ENCODE measurements around the gene MYO5B. TPM values are rescaled to one million over a fixed set of nuclear protein-coding genes. Genes with fewer than 3 reads are reported as not detected.
A peak's percentile ranks its signal among the peaks of the same experiment; 100 is the strongest.
"Not testable (repeated sequence)": the region's sequence is repeated elsewhere in the genome, so short reads cannot be mapped to it uniquely, and the experiment has no call there.

MYO5B gene
- total RNA-seq, 4 donors from 2014 or later = 0.63 to 31.0 (median 13.0) TPM

GRCh38 chr18:49814147-49814499 lies 380.8 kb downstream of the MYO5B start:
- DNase-seq (ENCODE audit: low spot score) (peak; percentile 74), ATAC-seq (ENCODE audit: low FRiP score) (peak; percentile 93)
- no peak for TF ChIP-seq CTCF (IDR thresholded peaks at IDR 0.05)

GRCh38 chr18:49813319-49814146 lies 381.4 kb downstream of the MYO5B start, which contains the start of gene ACAA2:
Gene ACAA2, minus strand, starts transcription at chr18:49813533. Its CDS starts 49 bp downstream, at chr18:49813484.
- DNase-seq (ENCODE audit: low spot score) (peak; percentile 69), ATAC-seq (ENCODE audit: low FRiP score) (peak; percentile 93)
- TF ChIP-seq CTCF (IDR thresholded peaks at IDR 0.05) = no peak

- DNase-seq (ENCODE audit: low spot score) = no peak
- ATAC-seq (ENCODE audit: low FRiP score) = no peak
- TF ChIP-seq CTCF (IDR thresholded peaks at IDR 0.05) = no peak
Observed at GRCh38 chr18:49813069-49813318, 382.0 kb downstream of the MYO5B start.

- DNase-seq (ENCODE audit: low spot score) (no peak), ATAC-seq (ENCODE audit: low FRiP score) (no peak)
Observed at GRCh38 chr18:49812286-49813068, 382.5 kb downstream of the MYO5B start.

GRCh38 chr18:49811151-49811938 lies 383.6 kb downstream of the MYO5B start:
- no peak for TF ChIP-seq CTCF (IDR thresholded peaks at IDR 0.05)
- ATAC-seq (ENCODE audit: low FRiP score) (no peak), DNase-seq (ENCODE audit: low spot score) (no peak)

More at GRCh38 chr18:49812286-49813068, 382.5 kb downstream of the MYO5B start:
- TF ChIP-seq CTCF (IDR thresholded peaks at IDR 0.05) = no peak

GRCh38 chr18:49808553-49809191 lies 386.3 kb downstream of the MYO5B start:
- not testable (repeated sequence) for DNase-seq (ENCODE audit: low spot score); ATAC-seq (ENCODE audit: low FRiP score)

GRCh38 chr18:49804096-49804495 lies 390.9 kb downstream of the MYO5B start:
- DNase-seq (ENCODE audit: low spot score) = no peak
- TF ChIP-seq CTCF (IDR thresholded peaks at IDR 0.05) = no peak
- no peak for ATAC-seq (ENCODE audit: low FRiP score)

Data from omental fat pad (tissue), 4 donors.